CD4-positive, alpha-beta T cell treated with Interferon alpha-2 for 1 hour (primary cell): ENCODE data around the gene ZNF787.
"Not testable (repeated sequence)": the region's sequence is repeated elsewhere in the genome, so short reads cannot be mapped to it uniquely, and the experiment has no call there.

Source experiments
- DNase-seq, 2 donors: peaks; one replicate each; pipeline ENCODE4 v3.0.0-alpha.2; 2020 to 2022

Gene ZNF787

GRCh38 chr19:56121180-56122167 lies at the start of gene ZNF787:
Gene ZNF787, minus strand, starts transcription at chr19:56121295. Its CDS starts 18,078 bp downstream, at chr19:56103217.
- peak; percentile 98 to 99 for DNase-seq

- DNase-seq: no peak
These were observed 49.2 kb upstream of the ZNF787 start for GRCh38 chr19:56170261-56170660.

- no peak for DNase-seq
These were observed 46.0 kb upstream of the ZNF787 start for GRCh38 chr19:56167064-56167578.

- no peak for DNase-seq
These were observed 42.0 kb upstream of the ZNF787 start for GRCh38 chr19:56163097-56163496.

GRCh38 chr19:56162258-56162657 lies 41.2 kb upstream of the ZNF787 start:
- DNase-seq: no peak

- no peak for DNase-seq
These were observed 40.4 kb upstream of the ZNF787 start for GRCh38 chr19:56161534-56161933.

- no peak for DNase-seq
These were observed 38.7 kb upstream of the ZNF787 start for GRCh38 chr19:56159622-56160271.

GRCh38 chr19:56159009-56159559 lies 38.0 kb upstream of the ZNF787 start:
- DNase-seq: no peak

GRCh38 chr19:56158170-56158757 lies 37.2 kb upstream of the ZNF787 start:
- DNase-seq: no peak

GRCh38 chr19:56156768-56157167 lies 35.7 kb upstream of the ZNF787 start:
- no peak for DNase-seq

- no peak for DNase-seq
These were observed 34.1 kb upstream of the ZNF787 start for GRCh38 chr19:56155124-56155687.

GRCh38 chr19:56153507-56153906 lies 32.4 kb upstream of the ZNF787 start:
- DNase-seq: no peak

GRCh38 chr19:56152644-56153043 lies 31.5 kb upstream of the ZNF787 start:
- no peak for DNase-seq

GRCh38 chr19:56150358-56150757 lies 29.3 kb upstream of the ZNF787 start:
- DNase-seq: no peak

GRCh38 chr19:56149656-56150038 lies 28.6 kb upstream of the ZNF787 start:
- DNase-seq: no peak

GRCh38 chr19:56148955-56149655 lies 28.0 kb upstream of the ZNF787 start:
- not testable (repeated sequence) for DNase-seq

GRCh38 chr19:56148096-56148495 lies 27.0 kb upstream of the ZNF787 start:
- DNase-seq: no peak

- DNase-seq: no peak
These were observed 26.2 kb upstream of the ZNF787 start for GRCh38 chr19:56147307-56147706.

GRCh38 chr19:56146904-56147303 lies 25.8 kb upstream of the ZNF787 start:
- DNase-seq: no peak

- no peak for DNase-seq
These were observed 24.6 kb upstream of the ZNF787 start for GRCh38 chr19:56145698-56146097.

- no peak for DNase-seq
These were observed 23.7 kb upstream of the ZNF787 start for GRCh38 chr19:56144831-56145230.

- DNase-seq: no peak
These were observed 23.3 kb upstream of the ZNF787 start for GRCh38 chr19:56144376-56144775.
